ENCODE results near the gene CTNNA3. TPM values are rescaled to one million over a fixed set of nuclear protein-coding genes. Genes with fewer than 3 reads are reported as not detected.
"Not testable (repeated sequence)": the region's sequence is repeated elsewhere in the genome, so short reads cannot be mapped to it uniquely, and the experiment has no call there.

The CTNNA3 gene
- total RNA-seq, 2 donors from 2014 or later: 1.6 TPM; not detected in 1

DNA sequence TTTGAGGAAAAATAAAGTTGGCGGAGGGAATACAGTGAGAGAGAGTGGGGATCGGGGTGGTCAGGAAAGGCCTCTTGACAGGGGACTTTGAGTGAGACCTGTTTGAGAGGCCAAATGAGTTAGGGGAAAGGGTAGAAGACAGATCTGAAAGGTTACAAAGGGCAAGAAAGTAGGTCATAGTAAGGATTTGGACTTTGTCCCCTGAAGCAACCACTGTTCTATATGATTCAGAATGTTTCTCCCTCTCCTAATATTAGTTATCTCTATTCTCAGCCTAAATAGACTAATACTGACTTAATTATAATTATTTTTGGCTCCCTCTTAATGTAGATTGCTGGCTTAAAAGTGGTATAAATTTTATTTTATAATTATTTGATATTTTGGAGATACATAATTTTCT is 88.0 kb downstream of the CTNNA3 start:
- no peak for DNase-seq
- H3K27ac Mint-ChIP-seq: no peak overlapping the region
- peaks cover 9% of the 10 kb centered on the region for H3K4me1 Mint-ChIP-seq
- no peak for ATAC-seq
- no peaks in the 10 kb centered on the region for H3K27me3 Mint-ChIP-seq
- H3K9me3 ChIP-seq (ENCODE audit: control insufficient read depth, low read length, poor library complexity, severe bottlenecking): no peaks in the 10 kb centered on the region
- H3K36me3 Mint-ChIP-seq (ENCODE audit: low read depth): no peaks in the 10 kb centered on the region
- no peak overlapping the region for H3K4me3 Mint-ChIP-seq

DNA sequence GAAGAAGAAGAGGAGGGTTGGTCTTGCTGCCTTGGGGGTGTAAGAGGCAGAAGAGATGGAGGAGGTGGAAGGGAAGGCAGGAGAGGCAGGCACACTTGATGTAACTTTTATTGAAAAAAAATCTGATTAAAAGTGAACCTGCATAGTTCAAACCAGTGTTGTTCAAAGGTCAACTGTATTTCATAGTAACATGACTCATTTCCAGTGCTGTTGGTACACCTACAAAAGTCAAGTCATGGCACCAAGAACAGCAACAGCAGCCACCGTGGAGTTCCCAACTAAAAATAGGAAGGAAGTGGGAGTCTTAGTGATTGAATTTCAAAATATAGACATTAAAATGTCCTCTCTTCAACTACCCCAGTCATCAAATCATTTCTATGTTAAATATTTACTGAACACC is 88.5 kb downstream of the CTNNA3 start:
- no peak overlapping the region for H3K4me3 Mint-ChIP-seq
- no peak for ATAC-seq

DNA sequence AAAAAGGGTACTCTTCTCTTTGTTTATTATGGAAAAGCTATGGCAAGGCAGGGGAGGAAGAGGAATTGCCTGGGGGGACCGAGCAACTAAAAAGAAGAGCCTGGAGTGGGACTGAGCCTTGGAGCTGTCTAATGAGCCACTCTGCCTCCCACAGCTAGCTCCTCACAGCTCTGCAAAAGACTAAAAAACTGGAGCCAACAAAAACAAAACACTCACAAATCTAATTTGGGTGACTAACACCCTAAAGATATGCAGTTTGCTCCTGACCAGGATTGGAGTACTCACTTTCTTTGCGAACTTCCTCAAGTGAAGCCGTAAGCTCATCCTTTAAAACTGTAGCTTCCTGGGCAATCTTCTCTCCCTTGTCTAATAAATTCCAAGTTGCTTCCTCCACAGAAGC is 89.4 kb downstream of the CTNNA3 start:
- DNase-seq: no peak
- Mint-ChIP-seq H3K27ac (no peak overlapping the region), H3K4me1 (peaks cover 2% of the 10 kb centered on the region), H3K36me3 (ENCODE audit: low read depth) (no peaks in the 10 kb centered on the region), H3K4me3 (no peak overlapping the region), H3K27me3 (no peaks in the 10 kb centered on the region)
- ATAC-seq: no peak
- H3K9me3 ChIP-seq (ENCODE audit: control insufficient read depth, low read length, poor library complexity, severe bottlenecking): no peaks in the 10 kb centered on the region

More for the DNA sequence above, 88.5 kb downstream of the CTNNA3 start:
- peaks cover 4% of the 10 kb centered on the region for H3K4me1 Mint-ChIP-seq
- H3K36me3 Mint-ChIP-seq (ENCODE audit: low read depth): no peaks in the 10 kb centered on the region
- no peaks in the 10 kb centered on the region for H3K9me3 ChIP-seq (ENCODE audit: control insufficient read depth, low read length, poor library complexity, severe bottlenecking)
- no peak overlapping the region for H3K27ac Mint-ChIP-seq
- no peak for DNase-seq
- no peaks in the 10 kb centered on the region for H3K27me3 Mint-ChIP-seq

DNA sequence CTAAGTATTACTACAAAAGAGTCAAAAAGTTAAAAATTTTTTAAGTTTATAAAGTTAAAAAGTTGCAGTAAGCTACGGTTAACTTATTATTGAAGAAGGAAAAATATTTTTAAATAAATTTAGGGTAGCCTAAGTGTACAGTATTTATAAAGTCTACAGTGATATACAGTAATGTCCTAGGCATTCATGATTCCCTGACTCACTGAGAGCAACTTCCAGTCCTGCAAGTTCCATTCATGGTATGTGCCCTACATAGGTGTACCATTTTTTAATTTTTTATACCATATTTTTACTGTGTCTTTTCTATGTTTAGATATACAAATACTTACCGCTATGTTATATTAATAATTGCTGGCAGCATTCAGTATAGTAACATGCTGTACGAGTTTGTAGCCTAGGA is 92.3 kb downstream of the CTNNA3 start:
- no peak overlapping the region for H3K4me3 Mint-ChIP-seq
- H3K9me3 ChIP-seq (ENCODE audit: control insufficient read depth, low read length, poor library complexity, severe bottlenecking): no peaks in the 10 kb centered on the region
- ATAC-seq (no peak), DNase-seq (no peak)
- H3K4me1 Mint-ChIP-seq: peaks cover 2% of the 10 kb centered on the region
- H3K27ac Mint-ChIP-seq: no peak overlapping the region
- H3K27me3 Mint-ChIP-seq: peaks cover 6% of the 10 kb centered on the region
- peaks cover 3% of the 10 kb centered on the region for H3K36me3 Mint-ChIP-seq (ENCODE audit: low read depth)

DNA sequence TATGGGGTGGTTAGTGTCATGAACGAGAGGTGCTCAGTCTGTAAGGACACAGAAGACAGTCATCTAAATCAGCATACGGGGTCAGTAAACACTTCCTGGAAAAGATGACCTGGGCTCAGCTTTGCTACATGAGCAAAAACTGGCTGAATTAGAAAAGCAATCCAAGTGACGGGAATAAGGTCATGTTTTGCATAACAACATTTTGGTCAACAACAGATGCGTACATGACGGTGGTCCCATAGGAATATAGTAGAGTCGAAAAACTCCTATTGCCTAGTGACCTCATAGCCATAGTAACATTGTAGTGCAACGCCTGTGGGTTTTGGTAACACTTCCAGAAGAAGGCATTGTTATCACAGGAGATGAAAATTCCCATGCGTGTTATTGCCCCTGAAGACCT is 92.9 kb downstream of the CTNNA3 start:
- no peaks in the 10 kb centered on the region for H3K9me3 ChIP-seq (ENCODE audit: control insufficient read depth, low read length, poor library complexity, severe bottlenecking)
- Mint-ChIP-seq H3K4me1 (peaks cover 2% of the 10 kb centered on the region), H3K27ac (no peak overlapping the region), H3K27me3 (peaks cover 6% of the 10 kb centered on the region), H3K36me3 (ENCODE audit: low read depth) (peaks cover 7% of the 10 kb centered on the region), H3K4me3 (no peak overlapping the region)
- no peak for DNase-seq
- no peak for ATAC-seq

DNA sequence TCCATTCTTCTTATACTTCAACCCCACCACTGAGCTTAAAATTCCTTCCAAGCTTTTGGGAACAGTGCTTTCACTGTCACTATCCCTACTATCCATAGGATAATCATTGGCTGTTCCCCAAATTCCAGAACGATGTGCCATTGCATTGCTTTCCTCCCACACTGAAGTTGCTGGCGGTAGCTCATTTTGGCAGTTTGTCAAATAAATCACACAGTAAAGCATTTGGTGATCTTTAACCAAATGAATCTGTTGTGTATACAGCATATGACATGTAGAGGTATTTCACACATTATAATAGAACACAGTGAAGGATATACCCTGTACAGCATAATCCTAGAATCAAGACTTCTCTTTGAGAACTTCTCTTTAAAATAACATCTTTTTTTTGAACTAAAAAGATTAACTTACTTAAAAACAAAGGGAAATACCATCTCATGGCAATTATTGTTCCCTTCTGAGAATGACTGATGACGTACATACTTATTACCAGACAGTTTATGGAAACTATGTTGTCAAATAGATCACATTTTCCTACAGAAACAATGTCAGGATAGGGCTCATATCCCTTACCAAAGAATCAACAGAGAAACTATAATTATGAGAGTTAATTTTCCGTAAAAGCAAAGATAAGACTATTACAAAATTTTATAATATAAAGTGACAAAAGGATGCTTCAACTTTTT is 93.6 kb downstream of the CTNNA3 start:
- no peak for ATAC-seq
- peaks cover 6% of the 10 kb centered on the region for H3K27me3 Mint-ChIP-seq
- H3K27ac Mint-ChIP-seq: no peak overlapping the region

DNA sequence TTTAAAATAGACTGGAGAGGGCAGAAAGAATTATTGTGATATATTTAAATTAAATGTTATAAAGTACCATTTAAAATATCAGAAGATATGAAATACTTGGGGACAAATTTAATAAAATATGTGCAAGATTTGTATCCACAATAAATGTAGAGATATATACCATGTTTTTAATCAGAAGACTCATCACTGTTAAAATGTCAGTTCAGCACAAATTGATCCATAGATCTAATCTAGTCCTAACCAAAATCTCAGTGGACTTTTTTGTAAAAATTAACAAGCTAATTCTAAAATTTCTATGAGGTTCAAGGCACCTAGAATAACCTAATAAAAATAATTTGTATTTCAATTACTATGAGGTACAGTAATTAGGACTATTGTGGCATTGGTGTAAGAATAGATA is 96.4 kb downstream of the CTNNA3 start:
- ATAC-seq (no peak), DNase-seq (no peak)
- Mint-ChIP-seq H3K4me1 (peaks cover 2% of the 10 kb centered on the region), H3K27ac (no peak overlapping the region), H3K4me3 (no peak overlapping the region), H3K36me3 (ENCODE audit: low read depth) (peaks cover 9% of the 10 kb centered on the region), H3K27me3 (peaks cover 6% of the 10 kb centered on the region)
- no peaks in the 10 kb centered on the region for H3K9me3 ChIP-seq (ENCODE audit: control insufficient read depth, low read length, poor library complexity, severe bottlenecking)

More for the DNA sequence above, 93.6 kb downstream of the CTNNA3 start:
- Mint-ChIP-seq H3K36me3 (ENCODE audit: low read depth) (peaks cover 9% of the 10 kb centered on the region), H3K4me3 (no peak overlapping the region), H3K4me1 (peaks cover 2% of the 10 kb centered on the region)
- H3K9me3 ChIP-seq (ENCODE audit: control insufficient read depth, low read length, poor library complexity, severe bottlenecking): no peaks in the 10 kb centered on the region
- no peak for DNase-seq

DNA sequence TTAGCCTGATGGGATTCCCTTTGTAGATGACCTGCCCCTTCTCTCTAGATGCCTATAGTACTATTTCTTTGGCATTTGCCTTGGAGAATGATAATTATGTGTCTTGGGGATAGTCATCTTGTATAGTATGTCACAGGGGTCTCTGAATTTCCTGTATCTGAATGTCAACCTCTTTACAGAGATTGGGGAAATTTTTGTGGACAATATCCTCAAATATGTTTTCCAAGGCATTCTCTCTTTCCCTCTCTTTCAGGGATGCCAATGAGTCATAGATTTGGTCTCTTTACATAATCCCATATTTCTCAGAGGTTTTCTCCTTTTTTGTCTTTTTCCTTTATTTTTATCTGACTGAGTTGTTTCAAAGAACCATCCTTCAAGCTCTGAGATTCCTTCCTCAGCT is 99.4 kb downstream of the CTNNA3 start:
- H3K27ac Mint-ChIP-seq: no peak overlapping the region
- peaks cover 6% of the 10 kb centered on the region for H3K27me3 Mint-ChIP-seq
- DNase-seq (no peak), ATAC-seq (no peak)
- H3K4me3 Mint-ChIP-seq: no peak overlapping the region
- peaks cover 9% of the 10 kb centered on the region for H3K36me3 Mint-ChIP-seq (ENCODE audit: low read depth)
- no peaks in the 10 kb centered on the region for H3K4me1 Mint-ChIP-seq
- no peaks in the 10 kb centered on the region for H3K9me3 ChIP-seq (ENCODE audit: control insufficient read depth, low read length, poor library complexity, severe bottlenecking)

DNA sequence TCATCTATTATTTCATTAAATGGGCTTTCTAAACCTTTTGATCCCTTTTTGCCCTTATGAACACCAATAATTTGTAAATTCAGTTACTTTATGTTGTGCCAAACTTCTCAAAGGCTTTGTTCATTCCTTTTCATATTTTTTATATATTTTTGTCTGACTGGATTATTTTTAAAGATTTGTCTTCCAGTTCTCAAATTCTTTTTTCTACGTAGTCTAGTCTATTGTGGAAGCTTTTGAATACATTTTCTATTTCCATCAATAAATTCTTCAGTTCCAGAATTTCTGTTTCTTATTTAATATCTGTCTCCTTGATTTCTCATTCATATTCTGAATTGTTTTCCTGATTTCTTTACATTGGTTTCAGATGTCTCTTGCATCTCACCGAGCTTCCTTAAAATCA is 108.2 kb downstream of the CTNNA3 start:
- ATAC-seq (no peak), DNase-seq (no peak)
- no peaks in the 10 kb centered on the region for H3K4me1 Mint-ChIP-seq
- no peak overlapping the region for H3K27ac Mint-ChIP-seq
- H3K4me3 Mint-ChIP-seq: no peak overlapping the region
- H3K36me3 Mint-ChIP-seq (ENCODE audit: low read depth): peaks cover 2% of the 10 kb centered on the region
- no peaks in the 10 kb centered on the region for H3K27me3 Mint-ChIP-seq
- peaks cover 5% of the 10 kb centered on the region for H3K9me3 ChIP-seq (ENCODE audit: control insufficient read depth, low read length, poor library complexity, severe bottlenecking)

DNA sequence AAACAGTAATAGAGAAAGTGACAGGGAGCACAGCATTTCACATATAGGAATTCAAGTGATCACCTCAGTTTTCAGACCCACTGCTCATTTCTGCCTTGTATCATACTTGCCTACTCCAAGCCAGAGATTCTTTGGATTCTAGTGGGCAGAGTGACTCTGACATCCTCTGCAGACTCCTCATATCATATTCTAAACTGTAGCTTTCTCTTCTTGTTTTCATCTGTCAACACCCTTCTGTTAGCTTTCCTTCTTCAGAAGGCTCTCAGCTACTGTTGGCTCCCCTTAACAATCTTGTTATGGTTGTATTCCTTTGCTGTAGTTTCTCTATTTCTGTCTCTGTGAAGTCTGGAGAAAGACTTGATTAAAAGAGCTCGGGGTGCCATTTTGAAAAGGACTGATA is 120.5 kb downstream of the CTNNA3 start:
- no peak overlapping the region for H3K4me3 Mint-ChIP-seq
- peaks cover 2% of the 10 kb centered on the region for H3K36me3 Mint-ChIP-seq (ENCODE audit: low read depth)
- no peak for ATAC-seq
- peaks cover 2% of the 10 kb centered on the region for H3K4me1 Mint-ChIP-seq
- no peaks in the 10 kb centered on the region for H3K9me3 ChIP-seq (ENCODE audit: control insufficient read depth, low read length, poor library complexity, severe bottlenecking)
- DNase-seq: no peak
- no peaks in the 10 kb centered on the region for H3K27me3 Mint-ChIP-seq
- no peak overlapping the region for H3K27ac Mint-ChIP-seq

DNA sequence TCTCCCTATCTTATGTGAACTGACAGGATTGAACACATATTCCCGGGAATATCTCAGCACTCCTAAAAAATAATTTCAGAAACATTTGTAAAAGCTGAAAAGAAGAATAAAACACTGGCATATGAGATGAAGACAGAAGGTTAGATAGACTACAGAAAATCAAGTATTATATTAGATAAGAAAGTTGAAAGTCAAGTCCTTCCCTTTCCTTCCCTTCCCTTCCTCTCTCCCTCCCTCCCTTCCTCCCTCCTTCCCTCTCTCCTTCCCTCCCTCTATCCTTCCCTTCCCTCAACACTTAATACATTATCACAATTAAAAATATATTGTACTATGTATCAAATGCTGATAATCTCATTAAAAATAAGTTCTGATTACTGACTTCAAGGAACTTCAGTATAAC is 122.5 kb downstream of the CTNNA3 start:
- Mint-ChIP-seq H3K36me3 (ENCODE audit: low read depth) (peaks cover 2% of the 10 kb centered on the region), H3K4me3 (no peak overlapping the region), H3K4me1 (peaks cover 2% of the 10 kb centered on the region), H3K27me3 (no peaks in the 10 kb centered on the region), H3K27ac (no peak overlapping the region)
- no peak for ATAC-seq
- no peaks in the 10 kb centered on the region for H3K9me3 ChIP-seq (ENCODE audit: control insufficient read depth, low read length, poor library complexity, severe bottlenecking)
- DNase-seq: no peak

DNA sequence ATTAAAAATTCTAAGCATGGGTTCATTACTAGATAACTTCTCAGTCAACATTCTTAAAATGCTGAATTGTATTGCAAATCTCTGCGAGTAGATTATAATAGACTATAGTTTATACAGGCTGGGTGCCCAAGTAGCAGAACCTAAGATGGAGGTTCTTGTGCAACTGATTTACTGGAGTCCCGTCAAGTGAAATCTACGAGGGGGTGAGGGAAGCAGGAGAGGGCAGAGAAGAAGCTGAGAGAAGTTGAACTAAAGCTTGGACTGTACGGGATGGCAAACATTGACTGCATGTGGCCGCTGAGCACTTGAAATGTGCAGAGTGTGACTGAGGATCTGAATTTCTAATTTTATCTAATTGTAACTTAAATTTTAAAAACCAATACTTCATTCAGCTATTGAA is 124.5 kb downstream of the CTNNA3 start:
- no peak for ATAC-seq
- no peak overlapping the region for H3K27ac Mint-ChIP-seq

DNA sequence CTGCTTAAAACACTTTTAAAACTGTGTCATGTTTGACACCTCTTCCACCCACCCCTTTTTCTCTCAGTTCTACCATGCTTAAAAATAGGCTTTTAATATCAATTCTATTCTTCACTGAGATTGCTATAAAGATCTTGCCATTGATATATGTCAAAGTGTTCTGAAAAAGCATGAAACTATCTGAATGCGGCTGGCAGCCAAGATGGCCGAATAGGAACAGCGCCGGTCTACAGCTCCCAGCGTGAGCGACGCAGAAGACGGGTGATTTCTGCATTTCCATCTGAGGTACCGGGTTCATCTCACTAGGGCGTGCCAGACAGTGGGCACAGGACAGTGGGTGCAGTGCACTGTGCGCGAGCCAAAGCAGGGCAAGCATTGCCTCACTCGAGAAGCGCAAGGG is 137.7 kb downstream of the CTNNA3 start:
- DNase-seq, H3K27ac Mint-ChIP-seq: not testable (repeated sequence)

More for the DNA sequence above, 124.5 kb downstream of the CTNNA3 start:
- Mint-ChIP-seq H3K4me3 (no peak overlapping the region), H3K27me3 (no peaks in the 10 kb centered on the region), H3K4me1 (peaks cover 2% of the 10 kb centered on the region), H3K36me3 (ENCODE audit: low read depth) (peaks cover 2% of the 10 kb centered on the region)
- H3K9me3 ChIP-seq (ENCODE audit: control insufficient read depth, low read length, poor library complexity, severe bottlenecking): no peaks in the 10 kb centered on the region
- no peak for DNase-seq

DNA sequence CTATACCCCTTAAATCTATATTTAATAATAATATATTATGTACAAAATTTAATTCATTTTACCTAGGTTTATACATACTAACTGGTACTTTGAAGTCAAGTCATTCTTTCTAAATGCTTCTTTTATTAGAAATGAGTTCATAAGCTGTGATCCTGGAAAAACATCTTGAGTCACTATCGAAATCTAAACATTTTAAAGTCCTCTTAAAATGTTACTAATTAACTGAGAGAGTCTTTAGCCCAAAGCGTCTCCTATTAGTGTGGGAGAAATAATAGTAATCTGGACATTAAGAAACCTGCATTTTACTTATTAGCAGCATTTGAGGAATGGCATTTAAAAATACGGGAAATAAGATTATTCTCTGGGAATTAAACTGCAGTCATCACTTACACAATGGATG is 142.7 kb downstream of the CTNNA3 start:
- DNase-seq: no peak
- no peak overlapping the region for H3K4me3 Mint-ChIP-seq

More for the DNA sequence above, 137.7 kb downstream of the CTNNA3 start:
- ATAC-seq; H3K9me3 ChIP-seq (ENCODE audit: control insufficient read depth, low read length, poor library complexity, severe bottlenecking); H3K4me1 Mint-ChIP-seq; H3K4me3 Mint-ChIP-seq; H3K36me3 Mint-ChIP-seq (ENCODE audit: low read depth); H3K27me3 Mint-ChIP-seq: not testable (repeated sequence)

More for the DNA sequence above, 142.7 kb downstream of the CTNNA3 start:
- no peaks in the 10 kb centered on the region for H3K9me3 ChIP-seq (ENCODE audit: control insufficient read depth, low read length, poor library complexity, severe bottlenecking)
- Mint-ChIP-seq H3K36me3 (ENCODE audit: low read depth) (no peaks in the 10 kb centered on the region), H3K27ac (no peak overlapping the region), H3K4me1 (peaks cover 2% of the 10 kb centered on the region), H3K27me3 (no peaks in the 10 kb centered on the region)
- ATAC-seq: no peak

Measured in T-helper 17 cell (primary cell).